GM23338 (cell line): ENCODE results near the gene PARP9. TPM values are rescaled to one million over a fixed set of nuclear protein-coding genes. Genes with fewer than 3 reads are reported as not detected.

Experiments used
- ATAC-seq: fragments of 200-7000 bp; cut with Tn5 transposase; 3 replicates; pipeline ENCODE4 v1.9.1; 2020
- DNase-seq: peaks from one replicate; pipeline ENCODE4 v3.0.0-alpha.2; 2015; ENCODE audit warnings: low spot score
- H2AFZ ChIP-seq: fragments of 200-600 bp; sonication (generic); 2 replicates; pipeline ENCODE4 v1.8.0; 2016; ENCODE audit warnings: antibody characterized with exemption, mild to moderate bottlenecking, moderate library complexity
- H3F3A ChIP-seq: fragments of 200-600 bp; sonication (generic); replicated peaks from 2 replicates; pipeline ENCODE4 v1.8.0; 2017; ENCODE audit warnings: antibody characterized with exemption, mixed run types, low read depth
- H3K27ac ChIP-seq: fragments of 200-600 bp; sonication (generic); 2 replicates; pipeline ENCODE4 v1.6.1; 2016; ENCODE audit warnings: low read depth
- H3K27me3 ChIP-seq: fragments of 200-600 bp; sonication (generic); 2 replicates; pipeline ENCODE4 v1.8.0; 2016; ENCODE audit warnings: mild to moderate bottlenecking, mixed run types, moderate library complexity; ENCODE audit not compliant: insufficient read depth
- H3K36me3 ChIP-seq: fragments of 200-600 bp; sonication (generic); 2 replicates; pipeline ENCODE4 v1.8.0; 2016; ENCODE audit warnings: mild to moderate bottlenecking; ENCODE audit not compliant: insufficient read depth
- H3K4me1 ChIP-seq: fragments of 200-600 bp; sonication (generic); 2 replicates; pipeline ENCODE4 v1.8.0; 2016; ENCODE audit warnings: mild to moderate bottlenecking, moderate library complexity; ENCODE audit not compliant: insufficient read depth
- H3K4me2 ChIP-seq: fragments of 200-600 bp; sonication (generic); 2 replicates; pipeline ENCODE4 v1.7.1; 2017; ENCODE audit warnings: mixed run types
- H3K4me3 ChIP-seq: fragments of 200-600 bp; sonication (generic); 2 replicates; pipeline ENCODE4 v1.6.1; 2016; ENCODE audit warnings: mixed run types
- H3K79me2 ChIP-seq: fragments of 200-600 bp; sonication (generic); replicated peaks from 2 replicates; pipeline ENCODE4 v1.8.0; 2017; ENCODE audit warnings: mild to moderate bottlenecking; ENCODE audit not compliant: insufficient read depth
- H3K9me2 ChIP-seq: fragments of 200-600 bp; sonication (generic); 2 replicates; pipeline ENCODE4 v1.8.0; 2017; ENCODE audit not compliant: insufficient read depth
- H4K20me1 ChIP-seq: fragments of 200-600 bp; sonication (generic); replicated peaks from 2 replicates; pipeline ENCODE4 v1.8.0; 2017; ENCODE audit warnings: mild to moderate bottlenecking; ENCODE audit not compliant: insufficient read depth
- H3K27ac Mint-ChIP-seq: 2 replicates; pipeline ENCODE4 v1.8.0; 2020; ENCODE audit warnings: inconsistent platforms, mild to moderate bottlenecking, moderate library complexity, mixed read lengths
- H3K27me3 Mint-ChIP-seq: 3 replicates; pipeline ENCODE4 v1.8.0; 2022; ENCODE audit warnings: low read depth, mild to moderate bottlenecking, moderate library complexity, mixed read lengths, inconsistent platforms; ENCODE audit not compliant: insufficient read depth, poor library complexity
- H3K36me3 Mint-ChIP-seq: 3 replicates; pipeline ENCODE4 v1.8.0; 2021; ENCODE audit warnings: low read depth, mild to moderate bottlenecking, inconsistent platforms, moderate library complexity, mixed read lengths
- H3K4me1 Mint-ChIP-seq: 3 replicates; pipeline ENCODE4 v1.8.0; 2020; ENCODE audit warnings: mild to moderate bottlenecking, inconsistent platforms, mixed read lengths
- H3K4me3 Mint-ChIP-seq: 3 replicates; pipeline ENCODE4 v1.8.0; 2021; ENCODE audit warnings: moderate library complexity, mild to moderate bottlenecking, inconsistent platforms, mixed read lengths
- H3K9me3 Mint-ChIP-seq: 3 replicates; pipeline ENCODE4 v1.8.0; 2020; ENCODE audit warnings: moderate library complexity, mild to moderate bottlenecking, inconsistent platforms, mixed read lengths
- CTCF ChIP-seq, 2 experiments: fragments of 200-600 bp in 1 of 2; sonication (generic) in 1 of 2; conservative IDR thresholded peaks; 2 replicates each; pipeline versions ENCODE4 v1.5.1 to v1.6.1; 2016 to 2017; ENCODE audit warnings: antibody characterized with exemption in 2 of 2, low read depth in 2 of 2, mild to moderate bottlenecking in 2 of 2, moderate library complexity in 1 of 2
- ETS1 ChIP-seq: IDR thresholded peaks from 2 replicates; pipeline ENCODE4 v1.6.1; 2016; ENCODE audit warnings: antibody characterized with exemption
- EZH2 ChIP-seq: fragments of 200-600 bp; sonication (generic); IDR thresholded peaks from one replicate; pipeline ENCODE4 v1.8.0; 2017; ENCODE audit warnings: antibody characterized with exemption, mild to moderate bottlenecking, low read depth; ENCODE audit not compliant: unreplicated experiment
- EZH2phosphoT487 ChIP-seq: fragments of 200-600 bp; sonication (generic); IDR thresholded peaks from one replicate; pipeline ENCODE4 v1.8.1; 2018; ENCODE audit warnings: antibody characterized with exemption; ENCODE audit not compliant: unreplicated experiment
- JUNB ChIP-seq: IDR thresholded peaks from one replicate; pipeline ENCODE4 v1.6.1; 2016; ENCODE audit warnings: antibody characterized with exemption; ENCODE audit not compliant: unreplicated experiment
- NANOG ChIP-seq: IDR thresholded peaks from 2 replicates; pipeline ENCODE4 v1.6.1; 2016; ENCODE audit warnings: antibody characterized with exemption, borderline replicate concordance
- ZNF114 ChIP-seq: fragments of 250-450 bp; sonication (Bioruptor Pico); IDR thresholded peaks from 2 replicates; pipeline ENCODE4 v1.5.0; 2020; ENCODE audit warnings: mild to moderate bottlenecking, moderate library complexity
- ZNF331 ChIP-seq: fragments of 250-450 bp; sonication (Bioruptor Pico); IDR thresholded peaks from 2 replicates; pipeline ENCODE4 v1.5.0; 2020; ENCODE audit warnings: low read depth, mild to moderate bottlenecking, moderate library complexity
- ZNF462 ChIP-seq: fragments of 250-450 bp; sonication (Bioruptor Pico); IDR thresholded peaks from 2 replicates; pipeline ENCODE4 v1.5.0; 2020; ENCODE audit warnings: mild to moderate bottlenecking, moderate library complexity
- polyA plus RNA-seq: library from polyadenylated mRNA; unstranded; fragments of >200 nt; fragmentation: Nextera tagmentation; extraction: Ambion mirVana; gene quantifications from 2 replicates; pipeline ENCODE4 v1.2.1, GENCODE V29; 2016
- total RNA-seq: library from RNA; depleted of rRNA; stranded (reverse); fragments of >200 nt; shearing (Covaris generic); gene quantifications from 2 replicates; pipeline ENCODE4 v1.2.3, GENCODE V29; 2014

Gene PARP9
- total and polyA plus RNA-seq, 2 experiments from 2014 or later: 1.8 to 2.2 TPM

- TF ChIP-seq ZNF462 (CRISPR knock-in tag): no peak
- TF ChIP-seq NANOG: no peak
- TF ChIP-seq ZNF114 (CRISPR knock-in tag): no peak
- TF ChIP-seq EZH2phosphoT487: no peak
- TF ChIP-seq CTCF (conservative IDR thresholded peaks at IDR 0.05; ENCODE audit: low read depth in 2 of 2): no peak
- no peak for TF ChIP-seq JUNB
- TF ChIP-seq ZNF331: no peak
- TF ChIP-seq EZH2: no peak
These were observed 67.6 kb downstream of the PARP9 start (continued) for GRCh38 chr3:122496508-122496907.

GRCh38 chr3:122493296-122493695 is 70.8 kb downstream of the PARP9 start:
- Histone ChIP-seq H3K27ac (no peak overlapping the region), H2AFZ (no peak overlapping the region), H3K27me3 (no peaks in the 10 kb centered on the region), H3F3A (no peaks in the 10 kb centered on the region), H3K36me3 (peaks cover 5% of the 10 kb centered on the region; the same call in 1 of the 2 replicates), H3K4me2 (no peak overlapping the region), H3K79me2 (peaks cover 63% of the 10 kb centered on the region), H3K9me2 (no peaks in the 10 kb centered on the region), H4K20me1 (peaks cover 7% of the 10 kb centered on the region), H3K4me1 (peaks cover 22% of the 10 kb centered on the region), H3K4me3 (no peak overlapping the region)
- Mint-ChIP-seq H3K36me3 (peaks cover 34% of the 10 kb centered on the region), H3K27ac (no peak overlapping the region), H3K9me3 (no peaks in the 10 kb centered on the region), H3K27me3 (no peaks in the 10 kb centered on the region), H3K4me1 (peaks cover 11% of the 10 kb centered on the region), H3K4me3 (no peak overlapping the region)
- no peak for ATAC-seq
- DNase-seq: no peak
- TF ChIP-seq NANOG (no peak), EZH2phosphoT487 (no peak), ZNF114 (CRISPR knock-in tag) (no peak), ETS1 (no peak)
